Measurements from ENCODE around the gene YBX3. TPM values are rescaled to one million over a fixed set of nuclear protein-coding genes. Genes with fewer than 3 reads are reported as not detected.

YBX3 gene
- total RNA-seq, 2 experiments from 2014 or later, result 35.9 to 37.4 TPM

GRCh38 chr12:10728091-10728490, 5.0 kb upstream of the YBX3 start:
- Mint-ChIP-seq H3K4me1 (ENCODE audit: low read depth) (peaks cover 8% of the 10 kb centered on the region), H3K27ac (no peak overlapping the region), H3K27me3 (peaks cover 50% of the 10 kb centered on the region), H3K36me3 (ENCODE audit: low read depth) (no peaks in the 10 kb centered on the region), H3K4me3 (no peak overlapping the region), H3K9me3 (no peaks in the 10 kb centered on the region)
- Histone ChIP-seq H3K4me1 (ENCODE audit: insufficient read depth, low read length) (peaks cover 4% of the 10 kb centered on the region), H3K27ac (ENCODE audit: low read depth in 1 of 2, low read length in 2 of 2) (no peak overlapping the region), H3K9me3 (ENCODE audit: control insufficient read depth in 1 of 2, insufficient read depth in 1 of 2, low read length in 2 of 2) (no peaks in the 10 kb centered on the region), H3K36me3 (ENCODE audit: insufficient read depth, low read length) (no peaks in the 10 kb centered on the region), H3K27me3 (ENCODE audit: control insufficient read depth in 1 of 2, insufficient read depth in 2 of 2, low read length in 2 of 2) (peaks cover 7 to 25% of the 10 kb centered on the region in 2 experiments), H3K4me3 (ENCODE audit: low read length) (no peak overlapping the region)
- DNase-seq, result no peak
- ChIA-PET POLR2A (no interaction called here), CTCF (no interaction called here)
- no peak for ATAC-seq (ENCODE audit: poor library complexity)
- intact Hi-C loops (cut with DNase I, micrococcal nuclease), result no loop called here
- TF ChIP-seq, protein P1, sequence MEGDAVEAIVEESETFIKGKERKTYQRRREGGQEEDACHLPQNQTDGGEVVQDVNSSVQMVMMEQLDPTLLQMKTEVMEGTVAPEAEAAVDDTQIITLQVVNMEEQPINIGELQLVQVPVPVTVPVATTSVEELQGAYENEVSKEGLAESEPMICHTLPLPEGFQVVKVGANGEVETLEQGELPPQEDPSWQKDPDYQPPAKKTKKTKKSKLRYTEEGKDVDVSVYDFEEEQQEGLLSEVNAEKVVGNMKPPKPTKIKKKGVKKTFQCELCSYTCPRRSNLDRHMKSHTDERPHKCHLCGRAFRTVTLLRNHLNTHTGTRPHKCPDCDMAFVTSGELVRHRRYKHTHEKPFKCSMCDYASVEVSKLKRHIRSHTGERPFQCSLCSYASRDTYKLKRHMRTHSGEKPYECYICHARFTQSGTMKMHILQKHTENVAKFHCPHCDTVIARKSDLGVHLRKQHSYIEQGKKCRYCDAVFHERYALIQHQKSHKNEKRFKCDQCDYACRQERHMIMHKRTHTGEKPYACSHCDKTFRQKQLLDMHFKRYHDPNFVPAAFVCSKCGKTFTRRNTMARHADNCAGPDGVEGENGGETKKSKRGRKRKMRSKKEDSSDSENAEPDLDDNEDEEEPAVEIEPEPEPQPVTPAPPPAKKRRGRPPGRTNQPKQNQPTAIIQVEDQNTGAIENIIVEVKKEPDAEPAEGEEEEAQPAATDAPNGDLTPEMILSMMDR (IDR thresholded peaks at IDR 0.05), result no peak

DNA sequence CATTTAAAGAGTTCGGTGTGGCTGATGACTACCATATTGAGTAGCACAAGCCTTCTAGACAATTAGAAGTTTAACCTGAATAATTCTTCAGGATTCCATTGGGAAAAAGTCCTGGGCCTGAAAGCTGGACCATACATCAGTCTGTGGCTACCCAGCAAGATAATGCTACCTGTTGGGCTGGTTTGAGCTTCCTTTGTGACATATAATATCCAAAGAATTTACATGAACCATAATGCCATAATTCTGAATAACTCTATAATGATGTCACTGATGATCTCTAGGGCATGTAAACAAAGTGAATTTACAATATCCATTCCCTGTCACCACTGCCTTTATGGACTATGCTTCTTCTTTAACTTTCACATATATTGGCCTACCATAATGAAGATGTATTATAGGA, 3.8 kb upstream of the YBX3 start:
- Histone ChIP-seq H3K4me1 (ENCODE audit: insufficient read depth, low read length) (peaks cover 12% of the 10 kb centered on the region), H3K36me3 (ENCODE audit: insufficient read depth, low read length) (no peaks in the 10 kb centered on the region), H3K27ac (ENCODE audit: low read depth in 1 of 2, low read length in 2 of 2) (no peak overlapping the region), H3K27me3 (ENCODE audit: control insufficient read depth in 1 of 2, insufficient read depth in 2 of 2, low read length in 2 of 2) (peaks cover 14 to 25% of the 10 kb centered on the region in 2 experiments), H3K4me3 (ENCODE audit: low read length) (no peak overlapping the region), H3K9me3 (ENCODE audit: control insufficient read depth in 1 of 2, insufficient read depth in 1 of 2, low read length in 2 of 2) (peaks cover 0 to 6% of the 10 kb centered on the region in 2 experiments)
- intact Hi-C loops (cut with DNase I, micrococcal nuclease), result no loop called here
- ATAC-seq (ENCODE audit: poor library complexity) (no peak), DNase-seq (no peak)
- Mint-ChIP-seq H3K27ac (no peak overlapping the region), H3K27me3 (peaks cover 54% of the 10 kb centered on the region), H3K4me3 (no peak overlapping the region), H3K36me3 (ENCODE audit: low read depth) (peaks cover 3% of the 10 kb centered on the region), H3K4me1 (ENCODE audit: low read depth) (peaks cover 14% of the 10 kb centered on the region), H3K9me3 (no peaks in the 10 kb centered on the region)
- ChIA-PET POLR2A (no interaction called here), CTCF (no interaction called here)
- TF ChIP-seq, protein P1 (IDR thresholded peaks at IDR 0.05), result no peak

GRCh38 chr12:10725003-10725402, 1.9 kb upstream of the YBX3 start:
- H3K27ac ChIP-seq (ENCODE audit: low read depth in 1 of 2, low read length in 2 of 2), result no peak overlapping the region
- H3K4me3 ChIP-seq (ENCODE audit: low read length), result no peak overlapping the region
- ChIA-PET POLR2A (no interaction called here), CTCF (interaction anchor here (2.0 kb wide), 1 partner anchor 25 kb away, joined by 7 read pairs; no protein-coding TSS in a partner anchor)
- H3K9me3 Mint-ChIP-seq, result no peaks in the 10 kb centered on the region
- peaks cover 26% of the 10 kb centered on the region for H3K4me1 Mint-ChIP-seq (ENCODE audit: low read depth)
- H3K36me3 Mint-ChIP-seq (ENCODE audit: low read depth), result peaks cover 7% of the 10 kb centered on the region
- H3K9me3 ChIP-seq (ENCODE audit: control insufficient read depth in 1 of 2, insufficient read depth in 1 of 2, low read length in 2 of 2), result peaks cover 0 to 6% of the 10 kb centered on the region in 2 experiments
- TF ChIP-seq, protein P1 (IDR thresholded peaks at IDR 0.05), result no peak
- peaks cover 16% of the 10 kb centered on the region for H3K4me1 ChIP-seq (ENCODE audit: insufficient read depth, low read length)
- ATAC-seq (ENCODE audit: poor library complexity) (no peak), DNase-seq (no peak)
- peaks cover 15 to 29% of the 10 kb centered on the region in 2 experiments for H3K27me3 ChIP-seq (ENCODE audit: control insufficient read depth in 1 of 2, insufficient read depth in 2 of 2, low read length in 2 of 2)
- intact Hi-C loops (cut with DNase I, micrococcal nuclease), result no loop called here
- no peak overlapping the region for H3K27ac Mint-ChIP-seq
- no peaks in the 10 kb centered on the region for H3K36me3 ChIP-seq (ENCODE audit: insufficient read depth, low read length)
- H3K4me3 Mint-ChIP-seq, result peak overlapping the region; percentile 45
- H3K27me3 Mint-ChIP-seq, result peaks cover 66% of the 10 kb centered on the region
